ENCODE measurements around the gene SMC4.

DNA sequence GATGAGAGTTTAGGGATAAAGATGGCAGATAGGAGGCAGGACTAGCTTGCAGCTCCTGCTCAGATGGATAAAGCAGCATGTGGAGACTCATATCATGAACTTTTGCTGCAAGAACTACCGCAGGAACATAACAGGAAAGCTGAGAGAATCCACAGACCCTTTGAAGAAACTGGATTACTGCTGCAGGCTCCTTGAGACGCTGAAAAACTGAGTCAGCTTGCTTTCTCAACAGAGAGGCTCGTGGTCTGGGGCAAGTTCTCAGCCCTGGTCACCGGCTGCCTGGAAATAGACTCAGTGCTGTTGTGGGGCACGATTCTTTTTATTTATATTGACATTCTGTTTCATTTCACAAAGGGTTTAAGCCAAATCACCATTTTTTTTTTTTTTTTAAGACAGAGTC lies 78.9 kb downstream of the SMC4 start:
- TF ChIP-seq, protein P1, sequence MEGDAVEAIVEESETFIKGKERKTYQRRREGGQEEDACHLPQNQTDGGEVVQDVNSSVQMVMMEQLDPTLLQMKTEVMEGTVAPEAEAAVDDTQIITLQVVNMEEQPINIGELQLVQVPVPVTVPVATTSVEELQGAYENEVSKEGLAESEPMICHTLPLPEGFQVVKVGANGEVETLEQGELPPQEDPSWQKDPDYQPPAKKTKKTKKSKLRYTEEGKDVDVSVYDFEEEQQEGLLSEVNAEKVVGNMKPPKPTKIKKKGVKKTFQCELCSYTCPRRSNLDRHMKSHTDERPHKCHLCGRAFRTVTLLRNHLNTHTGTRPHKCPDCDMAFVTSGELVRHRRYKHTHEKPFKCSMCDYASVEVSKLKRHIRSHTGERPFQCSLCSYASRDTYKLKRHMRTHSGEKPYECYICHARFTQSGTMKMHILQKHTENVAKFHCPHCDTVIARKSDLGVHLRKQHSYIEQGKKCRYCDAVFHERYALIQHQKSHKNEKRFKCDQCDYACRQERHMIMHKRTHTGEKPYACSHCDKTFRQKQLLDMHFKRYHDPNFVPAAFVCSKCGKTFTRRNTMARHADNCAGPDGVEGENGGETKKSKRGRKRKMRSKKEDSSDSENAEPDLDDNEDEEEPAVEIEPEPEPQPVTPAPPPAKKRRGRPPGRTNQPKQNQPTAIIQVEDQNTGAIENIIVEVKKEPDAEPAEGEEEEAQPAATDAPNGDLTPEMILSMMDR (conservative IDR thresholded peaks at IDR 0.05; ENCODE audit: low read depth, low read length): no peak
- TF ChIP-seq EZH2 (IDR thresholded peaks at IDR 0.05; ENCODE audit: low read length, unreplicated experiment) (no peak), EZH2phosphoT487 (IDR thresholded peaks at IDR 0.05; ENCODE audit: borderline replicate concordance, low read length) (no peak)
